ENCODE data around the gene SLC28A1.
"Not testable (repeated sequence)": the region's sequence is repeated elsewhere in the genome, so short reads cannot be mapped to it uniquely, and the experiment has no call there.

Gene SLC28A1

DNA sequence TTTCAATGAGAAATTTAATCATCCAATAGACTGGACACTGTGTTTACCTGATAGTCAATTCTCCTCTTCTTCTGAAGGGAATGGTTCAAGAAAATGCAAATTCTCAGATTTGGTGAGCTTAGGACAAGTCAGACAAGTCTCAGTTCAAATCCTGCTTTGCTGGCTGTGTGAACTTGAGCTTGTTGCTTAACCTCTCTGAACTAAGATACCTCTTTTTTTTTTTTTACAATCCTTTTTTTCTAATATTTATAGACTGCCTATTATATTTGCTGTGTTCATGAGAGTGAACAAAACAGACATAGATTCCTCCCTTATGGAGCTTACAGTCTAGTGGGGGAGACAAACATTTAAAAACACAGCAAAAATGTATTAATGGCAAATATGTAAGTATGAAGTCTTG, 8.2 kb upstream of the SLC28A1 start:
- Histone ChIP-seq H3K9me3 (ENCODE audit: severe bottlenecking) (no peaks in the 10 kb centered on the region), H3K4me3 (ENCODE audit: low read depth, low read length) (no peak overlapping the region), H3K36me3 (no peaks in the 10 kb centered on the region), H3K27ac (no peak overlapping the region), H3K27me3 (ENCODE audit: insufficient read depth, low read depth, severe bottlenecking) (no peaks in the 10 kb centered on the region)
- TF ChIP-seq, protein P1, sequence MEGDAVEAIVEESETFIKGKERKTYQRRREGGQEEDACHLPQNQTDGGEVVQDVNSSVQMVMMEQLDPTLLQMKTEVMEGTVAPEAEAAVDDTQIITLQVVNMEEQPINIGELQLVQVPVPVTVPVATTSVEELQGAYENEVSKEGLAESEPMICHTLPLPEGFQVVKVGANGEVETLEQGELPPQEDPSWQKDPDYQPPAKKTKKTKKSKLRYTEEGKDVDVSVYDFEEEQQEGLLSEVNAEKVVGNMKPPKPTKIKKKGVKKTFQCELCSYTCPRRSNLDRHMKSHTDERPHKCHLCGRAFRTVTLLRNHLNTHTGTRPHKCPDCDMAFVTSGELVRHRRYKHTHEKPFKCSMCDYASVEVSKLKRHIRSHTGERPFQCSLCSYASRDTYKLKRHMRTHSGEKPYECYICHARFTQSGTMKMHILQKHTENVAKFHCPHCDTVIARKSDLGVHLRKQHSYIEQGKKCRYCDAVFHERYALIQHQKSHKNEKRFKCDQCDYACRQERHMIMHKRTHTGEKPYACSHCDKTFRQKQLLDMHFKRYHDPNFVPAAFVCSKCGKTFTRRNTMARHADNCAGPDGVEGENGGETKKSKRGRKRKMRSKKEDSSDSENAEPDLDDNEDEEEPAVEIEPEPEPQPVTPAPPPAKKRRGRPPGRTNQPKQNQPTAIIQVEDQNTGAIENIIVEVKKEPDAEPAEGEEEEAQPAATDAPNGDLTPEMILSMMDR (IDR thresholded peaks at IDR 0.05; ENCODE audit: low read depth, low read length): no peak
- DNase-seq: no peak

DNA sequence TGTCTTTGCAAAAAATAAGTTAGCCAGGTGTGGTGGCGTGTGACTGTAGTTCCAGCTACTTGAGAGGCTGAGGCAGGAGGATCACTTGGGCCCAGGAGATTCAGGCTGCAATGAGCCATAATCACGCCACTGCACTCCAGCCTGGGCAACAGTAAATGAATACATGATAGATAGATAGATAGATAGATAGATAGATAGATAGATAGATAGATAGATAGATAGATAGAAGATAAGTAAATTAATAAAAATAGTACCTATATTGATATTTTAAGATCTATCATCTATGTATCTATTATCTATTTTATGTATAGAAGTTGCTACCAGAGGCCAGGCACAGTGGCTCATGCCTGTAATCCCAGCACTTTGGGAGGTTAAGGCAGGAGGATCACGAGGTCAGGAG, 6.8 kb upstream of the SLC28A1 start:
- H3K36me3 ChIP-seq; H3K27ac ChIP-seq; H3K4me3 ChIP-seq (ENCODE audit: low read depth, low read length); H3K9me3 ChIP-seq (ENCODE audit: severe bottlenecking); DNase-seq; H3K27me3 ChIP-seq (ENCODE audit: insufficient read depth, low read depth, severe bottlenecking): not testable (repeated sequence)

DNA sequence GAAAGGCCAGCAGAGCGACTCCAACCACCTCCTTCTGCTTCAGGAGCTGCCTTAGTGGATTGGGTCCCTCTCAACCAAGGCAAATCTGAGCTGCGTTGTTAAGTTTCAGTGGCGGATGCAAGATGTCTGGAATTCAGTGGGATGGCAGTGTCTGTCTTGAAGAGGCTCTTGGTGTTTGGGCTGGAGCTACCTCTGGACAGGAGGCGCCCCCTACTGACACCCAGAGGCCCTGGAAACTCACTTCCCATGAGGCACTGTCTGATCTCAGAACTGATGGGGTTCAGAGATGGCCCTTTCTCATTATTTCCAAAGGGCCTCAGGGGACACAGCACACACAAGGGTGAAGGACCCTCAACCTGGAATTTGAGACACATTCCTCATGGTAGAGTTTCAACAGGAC, 6.0 kb upstream of the SLC28A1 start:
- Histone ChIP-seq H3K4me3 (ENCODE audit: low read depth, low read length) (no peak overlapping the region), H3K27ac (no peak overlapping the region), H3K27me3 (ENCODE audit: insufficient read depth, low read depth, severe bottlenecking) (no peaks in the 10 kb centered on the region), H3K9me3 (ENCODE audit: severe bottlenecking) (no peaks in the 10 kb centered on the region), H3K36me3 (no peaks in the 10 kb centered on the region)
- TF ChIP-seq, protein P1 (IDR thresholded peaks at IDR 0.05; ENCODE audit: low read depth, low read length): peak; percentile 83
- DNase-seq: peak; percentile 73

DNA sequence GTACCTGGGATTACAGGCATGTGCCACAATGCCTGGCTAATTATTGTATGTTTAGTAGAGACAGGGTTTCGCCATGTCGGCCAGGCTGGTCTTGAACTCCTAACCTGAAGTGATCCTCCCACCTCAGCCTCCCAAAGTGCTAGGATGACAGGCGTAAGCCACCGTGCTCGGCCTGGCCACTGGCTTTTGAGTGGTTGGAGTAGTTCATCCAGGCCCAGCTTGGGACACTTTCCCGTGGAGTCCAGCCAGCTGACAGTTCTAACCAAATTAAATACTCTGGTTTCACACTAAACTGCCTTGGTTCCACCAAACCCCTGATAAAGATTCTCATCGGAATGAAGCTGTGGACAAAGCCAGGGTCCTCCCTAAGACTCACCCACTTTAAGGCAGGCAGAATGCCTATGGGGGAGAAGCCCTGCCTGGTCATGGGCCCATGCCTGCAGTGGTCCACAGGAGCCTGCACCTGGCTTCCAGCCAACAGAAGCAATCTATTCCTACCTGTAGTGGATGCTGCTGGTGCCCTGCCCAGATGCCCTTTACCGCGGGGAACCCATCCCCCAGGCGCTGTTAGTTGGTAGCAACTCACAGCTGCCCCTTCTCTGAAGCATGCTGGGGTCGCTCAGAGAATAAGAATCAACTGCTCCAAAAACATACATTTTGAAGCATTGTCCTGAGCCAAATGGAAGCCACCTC, 5.2 kb upstream of the SLC28A1 start:
- Histone ChIP-seq H3K27me3 (ENCODE audit: insufficient read depth, low read depth, severe bottlenecking) (no peaks in the 10 kb centered on the region), H3K4me3 (ENCODE audit: low read depth, low read length) (no peak overlapping the region), H3K36me3 (no peaks in the 10 kb centered on the region), H3K27ac (no peak overlapping the region), H3K9me3 (ENCODE audit: severe bottlenecking) (no peaks in the 10 kb centered on the region)
- TF ChIP-seq, protein P1 (IDR thresholded peaks at IDR 0.05; ENCODE audit: low read depth, low read length): no peak
- no peak for DNase-seq

DNA sequence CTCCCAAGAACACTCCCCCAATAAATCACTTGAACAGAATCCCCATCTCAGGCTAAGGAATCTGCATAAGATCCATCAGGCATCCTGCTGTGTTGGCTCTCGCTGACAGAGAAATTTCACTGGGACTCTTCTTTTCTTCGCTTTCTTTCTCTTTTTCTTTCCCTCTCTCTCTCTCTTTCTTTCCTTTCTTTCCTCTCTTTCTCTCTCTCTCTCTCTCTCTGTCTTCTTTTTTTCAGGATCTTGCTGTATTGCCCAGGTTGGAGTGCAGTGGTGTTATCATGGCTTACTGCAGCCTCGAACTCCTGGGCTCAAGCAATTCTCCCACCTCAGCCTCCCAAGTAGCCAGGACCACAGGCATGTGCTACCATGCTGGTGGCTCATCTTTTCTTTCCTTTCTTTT, 4.5 kb upstream of the SLC28A1 start:
- no peak overlapping the region for H3K27ac ChIP-seq
- no peak overlapping the region for H3K4me3 ChIP-seq (ENCODE audit: low read depth, low read length)
- no peaks in the 10 kb centered on the region for H3K36me3 ChIP-seq
- no peaks in the 10 kb centered on the region for H3K9me3 ChIP-seq (ENCODE audit: severe bottlenecking)
- TF ChIP-seq, protein P1 (IDR thresholded peaks at IDR 0.05; ENCODE audit: low read depth, low read length): no peak
- no peak for DNase-seq
- no peaks in the 10 kb centered on the region for H3K27me3 ChIP-seq (ENCODE audit: insufficient read depth, low read depth, severe bottlenecking)

DNA sequence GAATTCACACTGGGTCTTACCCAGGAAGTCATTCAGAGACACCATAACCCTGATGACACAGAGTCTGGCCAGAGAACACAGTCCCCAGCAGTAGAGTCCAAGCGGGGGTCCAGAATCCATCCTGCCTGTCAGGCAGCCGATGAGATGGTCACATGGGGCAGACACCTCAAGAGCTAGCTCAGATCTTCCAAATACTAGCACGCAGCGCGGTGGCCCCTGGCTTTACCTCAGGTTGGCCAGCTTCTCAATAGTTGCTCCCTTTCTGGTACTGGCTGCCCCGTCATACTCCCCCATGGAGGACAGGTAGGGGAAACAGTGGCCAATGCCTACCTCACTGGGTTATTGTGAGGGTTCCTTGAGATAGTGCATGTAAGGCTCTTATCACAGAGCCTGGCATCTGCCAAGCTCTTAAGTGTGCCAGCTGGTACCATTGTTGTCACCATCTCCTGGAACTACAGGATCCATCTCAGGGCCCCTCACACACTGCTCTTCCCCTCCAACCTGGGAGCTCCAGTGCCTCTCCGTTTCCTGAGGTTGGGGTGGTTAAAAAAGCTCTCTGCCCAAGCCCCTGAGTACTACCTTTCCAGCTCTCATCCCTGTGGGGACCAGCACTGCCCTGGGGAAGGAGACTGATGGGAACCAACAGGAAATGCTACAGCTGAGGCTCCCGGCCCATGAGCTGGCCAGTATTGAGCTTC, 3.5 kb upstream of the SLC28A1 start:
- Histone ChIP-seq H3K27me3 (ENCODE audit: insufficient read depth, low read depth, severe bottlenecking) (no peaks in the 10 kb centered on the region), H3K27ac (no peak overlapping the region), H3K36me3 (no peaks in the 10 kb centered on the region), H3K4me3 (ENCODE audit: low read depth, low read length) (no peak overlapping the region), H3K9me3 (ENCODE audit: severe bottlenecking) (no peaks in the 10 kb centered on the region)
- TF ChIP-seq, protein P1 (IDR thresholded peaks at IDR 0.05; ENCODE audit: low read depth, low read length): no peak
- DNase-seq: no peak
